Activated naive CD4-positive, alpha-beta T cell treated with Interleukin-2 at 50 U/mL for 16 hours (primary cell): ENCODE measurements around the gene TEX2.

Source experiments
- DNase-seq: peaks from one replicate; pipeline ENCODE4 v3.0.0-alpha.2; 2020

TEX2 gene

DNA sequence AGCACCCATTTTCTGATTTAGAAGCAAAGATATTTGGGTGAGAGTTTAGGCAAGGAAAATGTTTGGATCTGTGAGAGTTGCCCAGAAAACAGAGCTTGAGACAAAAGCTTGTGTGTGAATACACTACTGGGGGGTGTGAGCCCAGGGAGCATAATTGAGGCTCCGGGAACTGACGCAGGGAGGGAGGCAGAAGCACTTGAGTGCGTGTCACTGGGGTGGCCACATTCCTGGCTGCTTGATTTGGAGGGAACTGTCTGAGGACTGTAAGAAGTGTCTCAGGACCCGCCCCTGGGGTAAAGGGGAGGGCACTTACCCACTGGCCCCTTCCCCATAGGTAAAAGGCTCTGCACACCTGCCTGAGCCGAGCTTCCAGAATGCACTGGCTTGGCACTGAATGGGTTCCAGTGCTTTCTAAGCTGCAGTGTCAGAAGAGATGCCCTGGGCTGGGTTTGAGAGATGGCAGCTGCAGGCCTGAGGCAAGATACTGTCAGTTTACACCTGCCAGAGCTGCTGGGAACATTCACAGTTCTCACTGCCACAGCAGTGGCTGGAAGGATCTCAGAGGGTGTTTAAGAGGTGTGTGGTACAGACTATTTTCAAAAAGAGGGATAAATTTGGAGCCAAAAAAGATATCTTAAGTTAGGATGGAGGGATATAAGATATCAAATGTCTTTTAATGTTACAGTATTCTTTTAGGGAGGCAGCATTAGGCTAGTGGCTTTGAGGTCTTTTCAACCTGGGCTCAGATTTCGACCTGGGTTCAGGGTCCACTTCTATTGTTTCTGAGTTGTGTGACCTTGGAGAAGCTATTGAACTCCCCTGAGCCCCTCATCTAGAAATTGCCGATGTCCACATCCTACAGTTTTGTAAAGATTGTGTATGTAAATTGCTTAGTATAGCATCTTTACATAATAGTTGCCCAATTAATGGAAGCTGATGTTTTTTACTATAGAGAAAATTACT lies 6.9 kb upstream of the TEX2 start:
- no peak for DNase-seq

DNA sequence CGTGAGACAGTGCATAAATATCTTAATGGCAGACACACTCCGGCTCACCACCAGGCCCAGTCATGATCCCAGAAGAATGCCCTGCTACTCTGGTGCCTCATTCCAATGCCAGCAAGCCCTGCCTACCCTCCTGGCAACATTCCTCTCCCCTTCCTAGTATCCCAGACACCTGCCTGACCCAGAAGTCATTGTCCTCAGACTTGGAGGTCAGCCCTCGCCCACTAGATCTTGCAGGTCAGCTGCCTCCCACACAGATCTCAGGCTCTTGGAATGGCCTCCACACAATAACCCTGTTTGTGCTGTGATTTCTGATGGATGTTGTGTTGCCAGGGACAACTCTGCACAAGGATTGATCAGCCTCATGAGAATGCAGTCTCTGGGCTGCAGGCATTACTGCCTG lies 1.8 kb upstream of the TEX2 start:
- DNase-seq, result no peak

DNA sequence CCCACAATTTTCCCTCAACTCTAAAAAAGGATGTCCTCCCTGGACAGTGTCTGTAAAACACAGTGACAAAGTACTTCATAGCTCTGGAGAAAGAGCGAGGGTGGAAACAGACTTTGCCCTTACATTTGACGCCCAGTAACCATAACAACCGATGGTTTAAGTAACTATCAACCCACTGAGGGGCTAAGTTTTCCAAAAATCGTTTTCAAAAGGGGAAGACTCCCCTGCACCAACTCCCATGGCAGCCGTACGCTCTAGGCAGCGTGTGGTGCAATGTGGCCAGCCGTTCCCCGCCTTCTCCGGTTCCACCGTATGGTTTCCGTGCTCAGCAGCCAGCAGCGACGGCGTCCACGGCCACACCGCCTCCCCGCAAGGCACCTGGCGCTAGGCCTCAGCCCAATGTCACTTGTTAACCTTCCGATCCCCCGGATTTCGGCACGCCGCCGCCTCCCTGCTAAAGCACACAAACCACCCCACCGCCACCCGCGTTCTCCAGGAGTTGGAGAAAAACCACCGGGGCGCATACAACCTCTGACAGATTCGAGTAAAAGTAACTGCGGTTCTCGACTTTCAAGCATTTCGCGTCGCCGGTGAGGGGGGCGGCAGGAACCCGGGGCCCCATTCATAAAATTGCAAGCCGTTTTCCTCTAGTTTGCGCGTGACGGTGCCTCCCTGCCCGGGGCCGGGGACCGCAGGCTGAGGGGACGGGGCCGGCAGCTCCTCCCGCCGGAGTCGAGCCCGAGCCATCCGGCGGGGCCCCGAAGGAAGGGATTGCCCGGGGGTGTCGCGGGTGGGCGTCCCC lies 661 bp downstream of the TEX2 start:
- DNase-seq, result peak; percentile 72

DNA sequence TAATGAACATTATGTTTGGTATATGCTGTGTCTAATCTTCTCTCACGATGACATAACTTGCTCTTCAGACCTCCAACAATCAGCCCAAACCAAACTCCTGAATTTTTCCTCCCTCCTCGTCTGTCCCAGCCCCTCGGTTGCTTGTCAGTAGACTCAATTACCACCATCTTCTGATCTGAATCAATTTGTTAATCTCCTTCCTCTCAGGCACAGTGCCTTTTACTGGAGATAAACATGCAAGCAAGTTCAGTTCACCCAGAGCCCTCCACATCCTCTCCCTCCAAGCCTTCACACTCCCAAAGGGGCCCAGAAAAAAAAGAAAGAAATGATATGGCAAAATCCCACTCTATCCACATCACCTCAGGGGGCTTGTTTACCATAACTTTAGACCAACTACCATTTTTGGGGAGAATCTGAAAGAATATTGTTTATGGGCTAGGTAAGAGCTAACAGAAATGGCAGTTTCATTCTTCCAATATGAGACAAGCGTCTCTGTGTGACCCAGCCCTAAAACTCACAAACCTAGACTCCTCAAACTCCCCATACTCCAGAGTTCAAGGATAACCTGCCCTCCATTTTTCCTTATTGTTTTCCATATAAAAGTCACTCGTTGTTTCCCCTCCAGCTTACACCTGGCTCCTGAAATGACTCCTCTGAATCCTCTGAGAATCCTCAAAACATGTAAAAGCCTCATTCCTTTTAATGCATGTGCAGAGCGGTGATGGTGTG lies 1.5 kb downstream of the TEX2 start:
- no peak for DNase-seq

DNA sequence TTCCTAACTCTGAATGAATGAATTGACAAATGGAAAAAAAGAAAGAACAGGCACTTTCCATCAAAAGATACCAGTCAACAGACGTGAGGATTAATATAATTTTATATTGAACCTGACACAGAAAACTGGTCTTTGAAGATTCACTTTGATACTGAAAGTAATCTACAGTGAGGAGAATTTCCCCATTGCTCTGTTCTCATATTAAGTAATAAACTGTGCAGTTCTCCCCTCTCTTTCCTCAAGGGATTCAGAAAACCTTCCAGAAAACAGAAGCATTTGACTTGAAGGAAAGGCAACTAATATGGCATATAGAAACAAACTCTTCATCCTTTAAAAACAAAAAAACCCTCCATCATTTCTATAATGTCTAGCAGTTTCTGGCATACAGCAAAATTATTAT lies 2.2 kb downstream of the TEX2 start:
- DNase-seq, result no peak

DNA sequence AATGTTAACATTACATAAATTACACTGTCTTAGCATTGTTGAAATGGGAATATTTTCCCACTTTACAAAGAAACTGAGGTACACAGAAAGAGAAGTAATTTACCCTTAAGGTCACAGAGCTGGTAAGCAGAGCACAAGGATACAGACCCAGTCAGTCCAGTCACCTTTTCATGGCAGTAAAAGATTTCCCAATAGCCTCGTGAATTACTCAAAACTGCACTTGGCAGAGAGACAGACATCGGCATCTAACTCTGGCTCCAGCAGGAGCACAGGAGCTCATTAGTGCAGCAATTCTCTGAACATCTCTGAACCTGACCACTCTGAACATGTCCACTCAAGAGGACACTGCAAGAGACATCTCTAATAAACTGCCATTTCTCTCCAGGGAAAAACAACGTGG lies 3.1 kb downstream of the TEX2 start:
- DNase-seq, result no peak

DNA sequence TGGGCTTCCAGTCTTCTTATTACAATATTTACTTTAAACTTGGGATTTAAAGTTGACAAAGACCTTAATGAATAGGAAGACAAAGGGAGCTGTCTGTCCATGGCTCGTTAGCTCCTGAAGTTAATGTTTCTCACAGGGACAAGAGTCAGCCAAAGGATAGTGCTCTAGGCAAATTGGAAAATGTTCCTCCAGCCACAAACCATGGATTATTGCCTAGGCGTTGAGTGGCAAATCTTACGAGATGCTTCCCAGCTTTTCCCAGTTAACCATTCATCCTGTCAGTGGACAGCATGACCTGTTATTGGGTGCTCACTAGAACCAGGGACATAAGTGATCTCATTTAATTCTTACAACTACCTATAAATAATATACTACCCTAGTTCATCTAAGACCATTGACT lies 3.6 kb downstream of the TEX2 start:
- no peak for DNase-seq

DNA sequence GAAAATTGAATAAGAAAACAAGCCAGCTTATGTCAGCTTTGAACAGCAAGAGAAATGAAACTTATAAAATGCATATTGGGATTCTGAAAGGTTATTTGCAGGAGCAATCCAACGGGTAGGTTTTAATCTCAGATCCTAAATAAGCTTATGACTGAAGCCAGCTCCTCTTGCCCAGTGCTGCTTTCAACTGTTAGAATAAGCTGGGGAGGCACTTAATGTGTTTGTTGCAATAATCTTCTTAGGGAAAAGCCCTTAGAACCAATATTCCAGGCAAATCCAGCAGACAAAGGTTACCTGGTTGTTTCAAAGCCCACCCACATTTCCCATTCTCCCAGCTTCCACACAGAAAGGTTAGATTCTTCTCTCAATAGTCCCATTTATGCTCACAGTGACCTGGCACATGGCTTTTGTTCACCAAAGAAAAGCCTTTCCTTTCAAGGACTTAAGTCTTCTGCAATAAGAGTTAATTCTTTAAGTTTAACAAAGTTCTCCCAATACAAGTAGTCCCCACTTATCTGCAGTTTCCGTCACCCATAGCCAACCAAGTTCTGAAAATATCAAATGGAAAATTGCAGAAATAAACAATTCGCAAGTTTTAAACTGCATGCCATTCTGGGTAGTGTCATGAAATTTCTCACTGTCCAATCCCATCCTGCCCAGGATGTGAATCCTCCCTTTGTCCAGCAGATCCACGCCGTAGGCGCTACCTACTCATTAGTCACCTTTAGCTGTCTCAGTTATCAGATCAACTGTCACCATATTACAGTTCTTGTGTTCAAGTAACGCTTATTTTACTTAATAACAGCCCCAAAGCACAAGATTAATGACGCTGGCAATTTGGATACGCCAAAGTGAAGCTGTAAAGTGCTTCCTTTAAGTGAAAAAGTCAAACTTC lies 5.9 kb downstream of the TEX2 start:
- DNase-seq, result no peak

- no peak for DNase-seq
Observed at GRCh38 chr17:64255764-64256163, 7.3 kb downstream of the TEX2 start.

GRCh38 chr17:64254755-64255154 lies 8.3 kb downstream of the TEX2 start:
- DNase-seq, result no peak

DNA sequence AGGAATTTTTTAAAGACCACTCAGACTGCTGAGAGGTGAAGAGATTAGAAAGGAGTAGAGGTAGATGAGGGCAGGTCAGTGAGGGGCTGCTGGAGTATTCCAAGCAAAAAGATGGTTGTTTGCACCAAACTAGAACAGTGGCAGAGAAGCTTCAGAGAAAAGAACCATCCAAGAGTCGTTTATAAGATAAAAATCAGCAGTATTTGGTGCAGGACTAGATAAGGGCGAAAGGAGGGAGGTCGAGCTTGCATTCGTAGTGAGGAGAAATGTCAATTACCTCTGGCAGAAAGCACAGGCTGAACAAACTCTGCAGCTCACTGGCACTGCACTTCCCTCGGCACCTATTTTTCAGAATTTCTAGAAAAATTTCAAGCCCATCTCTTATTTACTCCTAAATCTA lies 9.6 kb downstream of the TEX2 start:
- DNase-seq, result no peak

GRCh38 chr17:64252831-64253230 lies 10.2 kb downstream of the TEX2 start:
- no peak for DNase-seq

GRCh38 chr17:64250233-64250835 lies 12.7 kb downstream of the TEX2 start:
- no peak for DNase-seq

DNA sequence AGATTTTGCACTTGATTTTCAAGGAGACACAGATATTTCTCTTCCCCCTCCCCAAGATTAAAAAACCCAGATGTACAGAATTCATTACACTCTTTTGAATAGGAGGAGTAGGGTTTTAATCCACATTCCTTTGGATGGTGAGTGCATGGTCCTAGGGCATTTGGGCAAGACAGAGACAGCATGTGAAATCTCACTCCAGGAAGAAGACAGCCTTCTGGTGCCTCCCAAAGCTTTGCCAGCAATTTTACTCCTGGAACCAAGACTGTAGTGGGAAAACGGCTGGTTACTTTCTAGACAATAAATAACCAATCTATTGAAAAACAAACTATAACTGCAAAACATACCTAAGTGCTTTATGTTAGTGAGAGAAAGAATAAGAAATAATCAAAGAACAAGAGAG lies 15.2 kb downstream of the TEX2 start:
- DNase-seq, result no peak

DNA sequence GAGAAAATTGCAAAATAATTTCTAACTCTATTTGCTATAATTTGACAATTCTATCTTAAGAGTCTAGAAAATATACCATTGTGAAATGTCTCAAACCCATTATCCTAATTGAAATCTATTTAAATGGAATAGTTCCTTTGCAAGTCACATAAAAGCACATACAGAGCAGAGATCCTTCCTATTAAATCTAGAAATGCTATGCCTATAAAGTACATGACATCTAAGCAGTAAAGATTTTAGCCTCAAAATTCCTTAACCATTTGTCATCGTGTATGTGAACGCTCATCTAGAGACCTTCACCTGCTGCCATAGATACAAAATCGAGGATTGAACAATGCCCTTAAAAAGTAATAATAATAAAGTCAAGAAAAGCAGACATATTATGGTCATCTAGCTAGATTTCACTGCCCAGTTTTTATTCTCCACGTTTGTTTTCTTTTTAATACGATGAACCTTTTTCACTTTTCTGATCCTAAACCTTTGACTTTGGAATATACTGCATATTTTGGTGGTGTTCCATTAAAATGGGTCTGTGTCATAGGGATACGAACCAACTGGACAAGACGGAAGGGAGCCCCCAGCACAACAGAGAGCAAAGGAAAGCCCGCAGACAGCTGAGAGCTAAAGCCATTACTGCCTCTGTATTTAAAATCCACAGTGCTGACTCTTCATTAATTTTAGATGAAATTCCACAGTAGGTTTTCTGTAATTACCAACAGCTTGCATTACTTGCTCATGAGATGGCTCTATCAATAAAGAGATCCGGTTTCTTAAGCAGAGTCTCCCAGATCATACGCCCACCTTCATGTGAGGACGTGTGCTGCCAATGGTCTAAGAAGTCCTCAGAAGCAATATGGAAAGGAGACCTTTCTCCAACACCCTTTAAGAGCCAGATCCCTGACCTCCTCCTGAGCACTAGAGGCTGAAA lies 17.6 kb downstream of the TEX2 start:
- DNase-seq, result no peak

GRCh38 chr17:64244165-64244564 lies 18.9 kb downstream of the TEX2 start:
- DNase-seq, result no peak

DNA sequence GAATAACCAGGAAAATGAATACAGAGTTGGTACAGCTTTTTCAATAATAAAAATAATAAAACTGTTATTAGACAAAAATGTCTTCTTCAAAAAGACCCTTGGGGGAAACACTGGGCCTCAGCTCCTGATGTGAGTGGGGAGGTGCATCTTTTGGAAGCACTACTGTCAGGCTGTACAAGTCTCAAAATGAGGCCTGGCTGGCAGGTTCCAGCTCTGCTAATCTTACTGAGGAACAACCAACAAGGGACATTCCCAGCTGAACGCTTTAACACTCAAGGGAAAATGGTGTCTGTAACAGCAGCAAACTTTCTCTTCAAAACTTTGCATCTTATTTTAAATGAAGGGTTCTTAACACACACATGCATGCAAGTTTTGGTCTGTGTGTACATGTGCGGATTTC lies 19.7 kb downstream of the TEX2 start:
- no peak for DNase-seq

GRCh38 chr17:64242633-64243032 lies 20.4 kb downstream of the TEX2 start:
- no peak for DNase-seq

DNA sequence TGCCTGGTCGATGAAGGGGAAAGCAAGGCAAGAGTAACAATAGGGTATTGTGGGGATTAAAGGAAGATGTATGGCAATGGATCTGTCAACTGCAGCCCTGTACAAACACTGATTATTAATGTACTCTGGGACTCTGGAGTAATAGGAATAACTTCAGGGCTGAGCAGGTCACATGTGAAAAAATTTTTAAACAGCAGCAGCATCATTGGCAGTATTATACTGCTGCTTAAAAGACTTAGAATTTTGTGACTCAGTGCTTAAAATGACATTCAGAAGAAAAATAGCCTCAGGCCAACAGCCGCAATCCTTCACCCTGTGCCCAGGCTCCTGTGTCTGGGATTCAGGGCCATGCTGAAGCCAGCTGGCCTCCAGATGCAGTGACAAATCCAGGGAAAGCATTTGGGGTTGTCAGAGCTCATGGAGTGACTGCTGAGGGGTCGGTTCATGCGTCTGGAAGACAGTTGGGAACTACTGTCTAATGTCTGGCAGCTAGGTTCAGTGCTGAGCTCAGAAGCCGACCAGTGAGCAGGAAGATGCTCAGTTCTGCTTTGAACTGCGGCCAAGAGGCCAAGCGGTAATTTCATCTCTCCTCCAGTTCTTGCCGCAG lies 22.2 kb downstream of the TEX2 start:
- DNase-seq, result no peak

GRCh38 chr17:64240261-64240740 lies 22.8 kb downstream of the TEX2 start:
- no peak for DNase-seq
